Transverse colon (tissue), 4 donors: ENCODE data around the gene ZDHHC17. TPM values are rescaled to one million over a fixed set of nuclear protein-coding genes. Genes with fewer than 3 reads are reported as not detected.

Experiments used
- DNase-seq: peaks from one replicate; pipeline ENCODE4 v3.0.0-alpha.2; 2019
- H3K27ac ChIP-seq, 4 donors: fragments of 200-600 bp; sonication (generic); 2 replicates each; pipeline ENCODE4 v1.5.1; 2016 to 2018; ENCODE audit warnings: inconsistent platforms in 4 of 4
- H3K27me3 ChIP-seq: fragments of 200-600 bp; sonication (generic); 2 replicates; pipeline ENCODE4 v1.5.1; 2017; ENCODE audit warnings: inconsistent platforms
- H3K36me3 ChIP-seq, 4 donors: fragments of 200-600 bp; sonication (generic); 2 replicates each; pipeline ENCODE4 v1.5.1; 2017 to 2019; ENCODE audit warnings: inconsistent platforms in 4 of 4
- H3K4me1 ChIP-seq, 4 donors: fragments of 200-600 bp; sonication (generic); 2 replicates each; pipeline ENCODE4 v1.5.1; 2017 to 2020; ENCODE audit warnings: inconsistent platforms in 4 of 4
- H3K4me3 ChIP-seq, 4 donors: fragments of 200-600 bp; sonication (generic); 1 replicate in 1 of 4; 2 replicates in 3 of 4; pipeline versions ENCODE4 v1.5.1 to v1.6.1; 2017 to 2019; ENCODE audit warnings: inconsistent platforms in 4 of 4
- H3K9me3 ChIP-seq, 2 donors: fragments of 200-600 bp; sonication (generic); 2 replicates each; pipeline ENCODE4 v1.5.1; 2017 to 2019; ENCODE audit warnings: inconsistent platforms in 2 of 2
- CTCF ChIP-seq, 5 experiments: fragments of 200-600 bp in 3 of 5; fragments of 450-650 bp in 2 of 5; sonication (generic) in 3 of 5; IDR thresholded peaks; 1 replicate in 2 of 5; 2 replicates in 3 of 5; pipeline ENCODE4 v1.5.1; 2016 to 2017; ENCODE audit warnings: antibody characterized with exemption in 5 of 5, inconsistent platforms in 3 of 5, mild to moderate bottlenecking in 2 of 5, moderate library complexity in 1 of 5
- EP300 ChIP-seq: sonication (generic); formaldehyde crosslinking; IDR thresholded peaks from one replicate; pipeline ENCODE4 v1.6.1; 2017; ENCODE audit warnings: antibody characterized with exemption, low read depth
- POLR2A ChIP-seq: fragments of 450-650 bp; IDR thresholded peaks from one replicate; pipeline ENCODE4 v1.6.1; 2016; ENCODE audit warnings: antibody characterized with exemption, mild to moderate bottlenecking, moderate library complexity
- POLR2AphosphoS5 ChIP-seq, 3 donors: sonication (generic); formaldehyde crosslinking; IDR thresholded peaks; one replicate each; pipeline ENCODE4 v1.6.1; 2016; ENCODE audit warnings: antibody characterized with exemption in 3 of 3
- WGBS, 2 donors: methylation state at CpG; one replicate each; pipeline ENCODE4 v1.1.5; 2018; ENCODE audit warnings: low coverage in 1 of 2; 5-methylcytosine and 5-hydroxymethylcytosine counted together
- in situ Hi-C, 4 donors: fragments of 200-750 bp; cut with MboI; loops; one replicate each; pipeline versions ENCODE4 v1.15.0 to v1.15.1; 2017; ENCODE audit warnings: low sequenced_read_pairs in 3 of 4, low pct_ligation_motif_present in 1 of 4, low pct_unique_long_range_greater_than_20kb in 1 of 4
- intact Hi-C: fragments of 100-400 bp; cut with DNase I; formaldehyde crosslinking; loops from one replicate; pipeline ENCODE4 v1.15.1; 2023; ENCODE audit warnings: low total_unique reads
- total RNA-seq, 4 donors: library from RNA; depleted of rRNA; stranded (reverse); fragments of >200 nt; gene quantifications; one replicate each; pipeline ENCODE4 v1.1.0, GENCODE V29; 2016

The ZDHHC17 gene
- total RNA-seq, 4 donors from 2014 or later: 2.6 to 38.7 (median 18.5) TPM

- TF ChIP-seq CTCF (IDR thresholded peaks at IDR 0.05): peak; percentile 64 to 78 (median 71)
- no peak for TF ChIP-seq POLR2AphosphoS5 (IDR thresholded peaks at IDR 0.05)
- Histone ChIP-seq H3K36me3 (no peaks in the 10 kb centered on the region), H3K9me3 (no peaks in the 10 kb centered on the region), H3K4me3 (no peak overlapping the region), H3K4me1 (peaks cover 0 to 18% (median 11%) of the 10 kb centered on the region in 4 donors), H3K27ac (no peak overlapping the region), H3K27me3 (no peaks in the 10 kb centered on the region)
- intact Hi-C loops (loop anchor here (2.0 kb wide), 1 partner anchor 170 kb away; no protein-coding TSS in a partner anchor), in situ Hi-C loops (loop anchor here in 3 of 4 donors (5.0 to 10.0 kb wide), 3 partner anchors 166 to 176 kb away; no protein-coding TSS in a partner anchor)
- no peak for DNase-seq
- 43 to 47% methylated on average over 4 of the region's 4 CpGs for WGBS, 2 donors
Measured at GRCh38 chr12:76790564-76791552, 26.9 kb downstream of the ZDHHC17 start.

GRCh38 chr12:76792828-76793227 is 28.9 kb downstream of the ZDHHC17 start:
- Histone ChIP-seq H3K36me3 (no peaks in the 10 kb centered on the region), H3K27me3 (no peaks in the 10 kb centered on the region), H3K4me3 (no peak overlapping the region), H3K27ac (no peak overlapping the region), H3K4me1 (peaks cover 0 to 18% (median 11%) of the 10 kb centered on the region in 4 donors), H3K9me3 (no peaks in the 10 kb centered on the region)
- intact Hi-C loops (no loop called here), in situ Hi-C loops (loop anchor here in 3 of 4 donors (5.0 to 10.0 kb wide), 3 partner anchors 168 to 178 kb away; no protein-coding TSS in a partner anchor)
- no peak for DNase-seq
- TF ChIP-seq EP300 (no peak), POLR2AphosphoS5 (IDR thresholded peaks at IDR 0.05) (no peak), CTCF (IDR thresholded peaks at IDR 0.05) (no peak), POLR2A (no peak)
- 54% methylated on average over 1 of the region's 1 CpG; no CpG with 5 or more reads in 1 of the 2 donors for WGBS, 2 donors

GRCh38 chr12:76798864-76799263 is 34.9 kb downstream of the ZDHHC17 start:
- peaks cover 0 to 10% (median 2%) of the 10 kb centered on the region in 4 donors for H3K36me3 ChIP-seq
- peaks cover 4 to 6% of the 10 kb centered on the region in 2 donors for H3K9me3 ChIP-seq
- 97% methylated on average over 4 of the region's 4 CpGs; no CpG with 5 or more reads in 1 of the 2 donors for WGBS, 2 donors
- in situ Hi-C loops: loop anchor here in 2 of 4 donors (10.0 kb wide), 2 partner anchors 174 to 184 kb away; no protein-coding TSS in a partner anchor
- TF ChIP-seq POLR2A (no peak), CTCF (IDR thresholded peaks at IDR 0.05) (no peak), POLR2AphosphoS5 (IDR thresholded peaks at IDR 0.05) (no peak), EP300 (no peak)
- no peak overlapping the region for H3K27ac ChIP-seq
- no peak overlapping the region for H3K4me3 ChIP-seq
- DNase-seq: no peak
- no peaks in the 10 kb centered on the region for H3K27me3 ChIP-seq
- intact Hi-C loops: no loop called here
- H3K4me1 ChIP-seq: peaks cover 0 to 2% (median 0%) of the 10 kb centered on the region in 4 donors

GRCh38 chr12:76799362-76799761 is 35.4 kb downstream of the ZDHHC17 start:
- H3K27me3 ChIP-seq: no peaks in the 10 kb centered on the region
- no peak for DNase-seq
- peaks cover 4 to 6% of the 10 kb centered on the region in 2 donors for H3K9me3 ChIP-seq
- WGBS, 2 donors: 85 to 92% methylated on average over 2 of the region's 2 CpGs
- no peak overlapping the region for H3K27ac ChIP-seq
- in situ Hi-C loops: loop anchor here in 2 of 4 donors (10.0 kb wide), 2 partner anchors 175 to 185 kb away; no protein-coding TSS in a partner anchor
- intact Hi-C loops: no loop called here
- peaks cover 0 to 10% (median 2%) of the 10 kb centered on the region in 4 donors for H3K36me3 ChIP-seq
- H3K4me1 ChIP-seq: peaks cover 0 to 7% (median 0%) of the 10 kb centered on the region in 4 donors
- H3K4me3 ChIP-seq: no peak overlapping the region
- TF ChIP-seq CTCF (IDR thresholded peaks at IDR 0.05) (no peak), POLR2A (no peak), EP300 (no peak), POLR2AphosphoS5 (IDR thresholded peaks at IDR 0.05) (no peak)
